ENCODE measurements around the gene CYP19A1.

The CYP19A1 gene

DNA sequence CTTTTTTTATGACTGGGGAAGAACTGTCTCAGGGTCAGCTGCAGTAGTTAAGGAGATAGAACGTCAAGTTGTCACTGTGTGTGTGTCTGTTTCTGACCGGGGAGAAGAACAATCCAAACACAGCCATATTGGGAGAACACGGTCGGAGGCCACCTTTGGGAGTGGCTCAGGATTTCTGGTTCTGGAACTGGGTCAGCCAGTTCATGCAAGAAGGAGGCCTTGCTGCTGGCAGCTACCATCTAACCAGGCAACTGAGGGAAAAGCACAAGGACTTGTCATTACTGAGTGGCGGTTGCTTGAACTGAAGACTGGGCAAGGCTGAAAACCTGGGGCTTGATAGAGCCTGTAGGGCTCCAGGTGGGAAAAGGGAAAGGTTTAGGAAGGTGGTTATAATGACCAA is 27.7 kb upstream of the CYP19A1 start:
- no peak overlapping the region for H3K4me2 ChIP-seq (ENCODE audit: low read length)
- TF ChIP-seq CTCF (IDR thresholded peaks at IDR 0.05; ENCODE audit: low read length) (no peak), EZH2 (IDR thresholded peaks at IDR 0.05; ENCODE audit: borderline replicate concordance, low read length) (no peak)
- H3K9ac ChIP-seq (ENCODE audit: low read length), result no peak overlapping the region
- H3K27me3 ChIP-seq (ENCODE audit: insufficient read depth, low read length), result no peaks in the 10 kb centered on the region
- no peaks in the 10 kb centered on the region for H3K9me2 ChIP-seq (ENCODE audit: low read depth, low read length)
- no peak overlapping the region for H3K4me3 ChIP-seq (ENCODE audit: low read depth, low read length, poor library complexity, severe bottlenecking)
- H3K36me3 ChIP-seq (ENCODE audit: insufficient read depth, low read length), result no peaks in the 10 kb centered on the region
- no peaks in the 10 kb centered on the region for H3K4me1 ChIP-seq (ENCODE audit: insufficient read depth, low read length, severe bottlenecking)
- H3K9me3 ChIP-seq (ENCODE audit: low read length), result no peaks in the 10 kb centered on the region
- H3K27ac ChIP-seq (ENCODE audit: low read depth, low read length, poor library complexity, severe bottlenecking), result no peak overlapping the region
- H2AFZ ChIP-seq (ENCODE audit: low read length), result no peak overlapping the region
- H4K20me1 ChIP-seq (ENCODE audit: insufficient read depth, low read length), result no peaks in the 10 kb centered on the region
- H3K79me2 ChIP-seq (ENCODE audit: insufficient read depth, low read length), result no peaks in the 10 kb centered on the region
- no peaks in the 10 kb centered on the region for H3F3A ChIP-seq (ENCODE audit: insufficient read depth, low read length)

DNA sequence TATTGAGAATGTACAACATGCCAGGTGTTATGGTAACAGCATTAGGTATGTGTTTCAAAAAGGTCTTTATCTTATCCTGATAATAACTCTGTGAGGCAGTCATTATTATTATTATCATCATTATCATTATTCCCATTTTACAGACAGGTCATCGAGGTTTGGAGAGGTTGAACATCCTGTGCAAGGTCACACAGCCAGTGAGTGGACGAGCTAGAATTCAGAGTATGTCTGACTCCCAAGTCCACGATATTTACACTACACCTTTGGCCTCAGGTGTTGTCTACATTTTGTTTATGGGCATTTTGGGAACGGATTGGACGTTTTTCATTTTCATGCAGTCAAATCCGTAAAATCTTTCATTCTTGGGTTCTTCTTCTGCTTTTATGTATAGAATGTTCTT is 27.0 kb upstream of the CYP19A1 start:
- no peak overlapping the region for H3K9ac ChIP-seq (ENCODE audit: low read length)
- no peak overlapping the region for H3K4me2 ChIP-seq (ENCODE audit: low read length)
- H3F3A ChIP-seq (ENCODE audit: insufficient read depth, low read length), result no peaks in the 10 kb centered on the region
- H3K4me1 ChIP-seq (ENCODE audit: insufficient read depth, low read length, severe bottlenecking), result no peaks in the 10 kb centered on the region
- no peaks in the 10 kb centered on the region for H4K20me1 ChIP-seq (ENCODE audit: insufficient read depth, low read length)
- no peaks in the 10 kb centered on the region for H3K9me3 ChIP-seq (ENCODE audit: low read length)
- H3K4me3 ChIP-seq (ENCODE audit: low read depth, low read length, poor library complexity, severe bottlenecking), result no peak overlapping the region
- no peak overlapping the region for H3K27ac ChIP-seq (ENCODE audit: low read depth, low read length, poor library complexity, severe bottlenecking)
- no peaks in the 10 kb centered on the region for H3K9me2 ChIP-seq (ENCODE audit: low read depth, low read length)
- no peaks in the 10 kb centered on the region for H3K36me3 ChIP-seq (ENCODE audit: insufficient read depth, low read length)
- H3K27me3 ChIP-seq (ENCODE audit: insufficient read depth, low read length), result no peaks in the 10 kb centered on the region
- TF ChIP-seq EZH2 (IDR thresholded peaks at IDR 0.05; ENCODE audit: borderline replicate concordance, low read length) (no peak), CTCF (IDR thresholded peaks at IDR 0.05; ENCODE audit: low read length) (no peak)
- no peaks in the 10 kb centered on the region for H3K79me2 ChIP-seq (ENCODE audit: insufficient read depth, low read length)
- no peak overlapping the region for H2AFZ ChIP-seq (ENCODE audit: low read length)

GRCh38 chr15:51363383-51363782 is 25.0 kb upstream of the CYP19A1 start:
- Histone ChIP-seq H3K9ac (ENCODE audit: low read length) (no peak overlapping the region), H3K27me3 (ENCODE audit: insufficient read depth, low read length) (no peaks in the 10 kb centered on the region), H3K4me2 (ENCODE audit: low read length) (no peak overlapping the region), H3F3A (ENCODE audit: insufficient read depth, low read length) (no peaks in the 10 kb centered on the region), H3K4me1 (ENCODE audit: insufficient read depth, low read length, severe bottlenecking) (no peaks in the 10 kb centered on the region), H3K4me3 (ENCODE audit: low read depth, low read length, poor library complexity, severe bottlenecking) (no peak overlapping the region), H3K79me2 (ENCODE audit: insufficient read depth, low read length) (no peaks in the 10 kb centered on the region), H3K9me2 (ENCODE audit: low read depth, low read length) (no peaks in the 10 kb centered on the region), H3K9me3 (ENCODE audit: low read length) (no peaks in the 10 kb centered on the region), H2AFZ (ENCODE audit: low read length) (no peak overlapping the region), H3K36me3 (ENCODE audit: insufficient read depth, low read length) (no peaks in the 10 kb centered on the region), H4K20me1 (ENCODE audit: insufficient read depth, low read length) (no peaks in the 10 kb centered on the region), H3K27ac (ENCODE audit: low read depth, low read length, poor library complexity, severe bottlenecking) (no peak overlapping the region)
- TF ChIP-seq EZH2 (IDR thresholded peaks at IDR 0.05; ENCODE audit: borderline replicate concordance, low read length) (no peak), CTCF (IDR thresholded peaks at IDR 0.05; ENCODE audit: low read length) (no peak)

Measured in OCI-LY1 (cell line).